Middle frontal gyrus (tissue), 1 donor: ENCODE measurements around the gene UBE2C.

Experiments used
- DNase-seq: peaks from one replicate; pipeline ENCODE4 v3.0.0-alpha.2; 2015; ENCODE audit warnings: low spot score; ENCODE audit errors: extremely low spot score

UBE2C gene

GRCh38 chr20:45859916-45860315 is 47.5 kb downstream of the UBE2C start:
- DNase-seq = no peak

GRCh38 chr20:45860560-45861220 is 48.2 kb downstream of the UBE2C start:
- no peak for DNase-seq

- no peak for DNase-seq
Measured at GRCh38 chr20:45861221-45862075, 49.0 kb downstream of the UBE2C start.

GRCh38 chr20:45863543-45864470 is 51.4 kb downstream of the UBE2C start:
- DNase-seq = no peak

- DNase-seq = no peak
Measured at GRCh38 chr20:45866454-45866853, 54.0 kb downstream of the UBE2C start.
